HepG2 (cell line): ENCODE results near the gene PODN. TPM values are rescaled to one million over a fixed set of nuclear protein-coding genes. Genes with fewer than 3 reads are reported as not detected.

Experiments used
- ATAD3A ChIP-seq: sonication (generic); formaldehyde crosslinking; IDR thresholded peaks from 2 replicates; pipeline ENCODE4 v1.4.0; 2020; ENCODE audit warnings: missing genetic modification reagents
- FOXO1 ChIP-seq: sonication (generic); formaldehyde crosslinking; IDR thresholded peaks from 2 replicates; pipeline ENCODE4 v1.4.0; 2020; ENCODE audit warnings: missing genetic modification reagents
- HNF4G ChIP-seq, 2 experiments: sonication (generic) in 1 of 2; formaldehyde crosslinking in 1 of 2; IDR thresholded peaks; 2 replicates each; pipeline versions ENCODE4 v1.4.0 to v1.6.1; 2011 to 2020; ENCODE audit warnings: borderline replicate concordance in 2 of 2, low read depth in 2 of 2, mild to moderate bottlenecking in 2 of 2, low read length in 1 of 2, missing genetic modification reagents in 1 of 2, moderate library complexity in 1 of 2
- KDM5A ChIP-seq: fragments of 200-600 bp; sonication (generic); IDR thresholded peaks from 2 replicates; pipeline ENCODE4 v1.7.0; 2018; ENCODE audit warnings: antibody characterized with exemption, mild to moderate bottlenecking, low read length, borderline replicate concordance
- MXD1 ChIP-seq: sonication (generic); formaldehyde crosslinking; IDR thresholded peaks from 2 replicates; pipeline ENCODE4 v1.4.0; 2020; ENCODE audit warnings: mild to moderate bottlenecking, missing genetic modification reagents
- NBN ChIP-seq: fragments of 450-650 bp; conservative IDR thresholded peaks from 2 replicates; pipeline ENCODE4 v1.6.1; 2017
- PATZ1 ChIP-seq: sonication (generic); formaldehyde crosslinking; IDR thresholded peaks from 2 replicates; pipeline ENCODE4 v1.4.0; 2020; ENCODE audit warnings: missing genetic modification reagents
- RFX5 ChIP-seq: IDR thresholded peaks from 2 replicates; pipeline ENCODE4 v1.6.1; 2011; ENCODE audit warnings: low read depth, low read length, improper control_type of control experiment
- ZBTB40 ChIP-seq, 2 experiments: fragments of 450-650 bp in 1 of 2; sonication (generic) in 1 of 2; formaldehyde crosslinking in 1 of 2; IDR thresholded peaks; 2 replicates each; pipeline versions ENCODE4 v1.6.1 to v1.8.0; 2016 to 2022; ENCODE audit warnings: antibody characterized with exemption in 1 of 2, mild to moderate bottlenecking in 1 of 2, missing genetic modification reagents in 1 of 2
- ZNF431 ChIP-seq: sonication (generic); formaldehyde crosslinking; IDR thresholded peaks from 2 replicates; pipeline ENCODE4 v1.9.0; 2022; ENCODE audit warnings: missing genetic modification reagents, low read depth, mild to moderate bottlenecking, borderline replicate concordance
- polyA plus RNA-seq, 8 experiments: library from polyadenylated mRNA; depleted of rRNA in 3 of 8; stranded (reverse) in 7 of 8; unstranded in 1 of 8; fragments of >200 nt; fragmentation: Illumina TruSeq in 4 of 8; extraction: Trizol in 4 of 8; gene quantifications; 2 replicates each; pipeline versions ENCODE4 v1.2.1 to v1.2.3, GENCODE V29; 2011 to 2016; ENCODE audit warnings: low read depth in 4 of 8, missing spikeins in 1 of 8, mixed read lengths in 1 of 8; ENCODE audit not compliant: insufficient read depth in 1 of 8
- total RNA-seq, 5 experiments: library from RNA; depleted of rRNA; stranded (reverse); fragments of >200 nt; fragmentation: Illumina TruSeq; extraction: Trizol; gene quantifications; 2 replicates each; pipeline ENCODE4 v1.2.3, GENCODE V29; 2016; ENCODE audit warnings: low read depth in 1 of 5
- TF ChIP-seq, protein P1 (sequence below): sonication (generic); formaldehyde crosslinking; conservative IDR thresholded peaks from 2 replicates; pipeline ENCODE4 v1.8.0; 2022; ENCODE audit warnings: missing genetic modification reagents

PODN gene
- total and polyA plus RNA-seq, 2 of the 13 experiments (the other 11 are each of a cell fraction or from before 2014, with no cell fraction given): 0.13 TPM; not detected in 1

GRCh38 chr1:53121319-53122172 lies 59.5 kb downstream of the PODN start (continued):
- no peak for TF ChIP-seq ZBTB40 (IDR thresholded peaks at IDR 0.05)
- TF ChIP-seq ZBTB40 (CRISPR knock-in tag; IDR thresholded peaks at IDR 0.05): peak; percentile 88
- TF ChIP-seq RFX5: no peak
- peak; percentile 91 for TF ChIP-seq HNF4G (IDR thresholded peaks at IDR 0.05; ENCODE audit: borderline replicate concordance, low read depth, low read length)
- peak; percentile 94 for TF ChIP-seq HNF4G (CRISPR knock-in tag; IDR thresholded peaks at IDR 0.05; ENCODE audit: borderline replicate concordance, low read depth)
- no peak for TF ChIP-seq MXD1 (CRISPR knock-in tag)
- peak; percentile 85; the same call in 1 of the 2 replicates for TF ChIP-seq FOXO1
- TF ChIP-seq, protein P1, sequence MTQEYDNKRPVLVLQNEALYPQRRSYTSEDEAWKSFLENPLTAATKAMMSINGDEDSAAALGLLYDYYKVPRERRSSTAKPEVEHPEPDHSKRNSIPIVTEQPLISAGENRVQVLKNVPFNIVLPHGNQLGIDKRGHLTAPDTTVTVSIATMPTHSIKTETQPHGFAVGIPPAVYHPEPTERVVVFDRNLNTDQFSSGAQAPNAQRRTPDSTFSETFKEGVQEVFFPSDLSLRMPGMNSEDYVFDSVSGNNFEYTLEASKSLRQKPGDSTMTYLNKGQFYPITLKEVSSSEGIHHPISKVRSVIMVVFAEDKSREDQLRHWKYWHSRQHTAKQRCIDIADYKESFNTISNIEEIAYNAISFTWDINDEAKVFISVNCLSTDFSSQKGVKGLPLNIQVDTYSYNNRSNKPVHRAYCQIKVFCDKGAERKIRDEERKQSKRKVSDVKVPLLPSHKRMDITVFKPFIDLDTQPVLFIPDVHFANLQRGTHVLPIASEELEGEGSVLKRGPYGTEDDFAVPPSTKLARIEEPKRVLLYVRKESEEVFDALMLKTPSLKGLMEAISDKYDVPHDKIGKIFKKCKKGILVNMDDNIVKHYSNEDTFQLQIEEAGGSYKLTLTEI: no peak
- TF ChIP-seq ATAD3A (CRISPR knock-in tag): no peak
- no peak for TF ChIP-seq NBN
- TF ChIP-seq ZNF431 (CRISPR knock-in tag): no peak; the same call in 1 of the 2 replicates
- TF ChIP-seq PATZ1 (CRISPR knock-in tag): peak; percentile 98
- no peak for TF ChIP-seq KDM5A
